Measurements from ENCODE around the gene HLA-DOA.

HLA-DOA gene

GRCh38 chr6:33023536-33023935 lies 14.1 kb upstream of the HLA-DOA start:
- FAIRE-seq (no peak), DNase-seq (ENCODE audit: insufficient read length, low spot score) (no peak)
- TF ChIP-seq CTCF (IDR thresholded peaks at IDR 0.05; ENCODE audit: insufficient read depth, missing control alignments): no peak

GRCh38 chr6:33021917-33022316 lies 12.5 kb upstream of the HLA-DOA start:
- no peak for TF ChIP-seq CTCF (IDR thresholded peaks at IDR 0.05; ENCODE audit: insufficient read depth, missing control alignments)
- no peak for FAIRE-seq
- no peak for DNase-seq (ENCODE audit: insufficient read length, low spot score)

GRCh38 chr6:33019372-33019771 lies 10.0 kb upstream of the HLA-DOA start:
- DNase-seq (ENCODE audit: insufficient read length, low spot score): no peak
- no peak for TF ChIP-seq CTCF (IDR thresholded peaks at IDR 0.05; ENCODE audit: insufficient read depth, missing control alignments)
- FAIRE-seq: no peak

- TF ChIP-seq CTCF (IDR thresholded peaks at IDR 0.05; ENCODE audit: insufficient read depth, missing control alignments): no peak
- DNase-seq (ENCODE audit: insufficient read length, low spot score) (no peak), FAIRE-seq (no peak)
Measured at GRCh38 chr6:33018904-33019303, 9.5 kb upstream of the HLA-DOA start.

GRCh38 chr6:33018418-33018817 lies 9.0 kb upstream of the HLA-DOA start:
- no peak for TF ChIP-seq CTCF (IDR thresholded peaks at IDR 0.05; ENCODE audit: insufficient read depth, missing control alignments)
- FAIRE-seq (no peak), DNase-seq (ENCODE audit: insufficient read length, low spot score) (no peak)

GRCh38 chr6:33017694-33018353 lies 8.4 kb upstream of the HLA-DOA start:
- no peak for DNase-seq (ENCODE audit: insufficient read length, low spot score)
- FAIRE-seq: no peak
- TF ChIP-seq CTCF (IDR thresholded peaks at IDR 0.05; ENCODE audit: insufficient read depth, missing control alignments): no peak

- TF ChIP-seq CTCF (IDR thresholded peaks at IDR 0.05; ENCODE audit: insufficient read depth, missing control alignments): no peak
- no peak for FAIRE-seq
- DNase-seq (ENCODE audit: insufficient read length, low spot score): no peak
Measured at GRCh38 chr6:33017018-33017417, 7.6 kb upstream of the HLA-DOA start.

All from D721Med (cell line).